ENCODE measurements around the gene GET3. TPM values are rescaled to one million over a fixed set of nuclear protein-coding genes. Genes with fewer than 3 reads are reported as not detected.
"Not testable (repeated sequence)": the region's sequence is repeated elsewhere in the genome, so short reads cannot be mapped to it uniquely, and the experiment has no call there.

Gene GET3
- total RNA-seq, 1 experiment from 2014 or later, result 210 TPM

GRCh38 chr19:12797607-12798006 is 60.3 kb downstream of the GET3 start:
- DNase-seq (ENCODE audit: low read depth); in situ Hi-C loops (cut with HindIII; ENCODE audit: low pct_unique_long_range_greater_than_20kb, low sequenced_read_pairs): not testable (repeated sequence)

Other genes starting within 250 kb of the GET3 start
- gene ZNF564, start 186.0 kb upstream of the GET3 start, total RNA-seq (2014; rRNA removed; shearing (Covaris generic); ENCODE audit: low replicate concordance), result 1.9 and 12.8 TPM in 2 replicates
- 6.7 and 9.1 TPM in 2 replicates for gene ZNF490, start 126.7 kb upstream of the GET3 start, total RNA-seq (2014; rRNA removed; shearing (Covaris generic); ENCODE audit: low replicate concordance)
- gene ZNF791, start 126.6 kb upstream of the GET3 start, total RNA-seq (2014; rRNA removed; shearing (Covaris generic); ENCODE audit: low replicate concordance), result 5.5 and 9.8 TPM in 2 replicates
- gene MAN2B1, start 70.8 kb upstream of the GET3 start, total RNA-seq (2014; rRNA removed; shearing (Covaris generic); ENCODE audit: low replicate concordance), result 72.5 and 82.9 TPM in 2 replicates
- gene WDR83, start 70.7 kb upstream of the GET3 start, total RNA-seq (2014; rRNA removed; shearing (Covaris generic); ENCODE audit: low replicate concordance), result 20.6 and 22.6 TPM in 2 replicates
- 93.6 and 111 TPM in 2 replicates for gene DHPS, start 55.6 kb upstream of the GET3 start, total RNA-seq (2014; rRNA removed; shearing (Covaris generic); ENCODE audit: low replicate concordance)
- gene GNG14, start 49.5 kb upstream of the GET3 start, total RNA-seq (2014; rRNA removed; shearing (Covaris generic); ENCODE audit: low replicate concordance), result not detected in 2 replicates
- gene FBXW9, start 40.9 kb upstream of the GET3 start, total RNA-seq (2014; rRNA removed; shearing (Covaris generic); ENCODE audit: low replicate concordance), result 43.4 and 44.8 TPM in 2 replicates
- 35.2 and 39.7 TPM in 2 replicates for gene TNPO2, start 13.6 kb upstream of the GET3 start, total RNA-seq (2014; rRNA removed; shearing (Covaris generic); ENCODE audit: low replicate concordance)
- 607 and 626 TPM in 2 replicates for gene TRIR, start 2.8 kb upstream of the GET3 start, total RNA-seq (2014; rRNA removed; shearing (Covaris generic); ENCODE audit: low replicate concordance)
- gene BEST2, start 14.3 kb downstream of the GET3 start, total RNA-seq (2014; rRNA removed; shearing (Covaris generic); ENCODE audit: low replicate concordance), result not detected in 2 replicates
- gene HOOK2, start 38.1 kb downstream of the GET3 start, total RNA-seq (2014; rRNA removed; shearing (Covaris generic); ENCODE audit: low replicate concordance), result 17.8 and 18.1 TPM in 2 replicates
- gene JUNB, start 54.0 kb downstream of the GET3 start, total RNA-seq (2014; rRNA removed; shearing (Covaris generic); ENCODE audit: low replicate concordance), result 63.3 and 74.5 TPM in 2 replicates
- not detected in 2 replicates for gene PRDX2, start 64.3 kb downstream of the GET3 start, total RNA-seq (2014; rRNA removed; shearing (Covaris generic); ENCODE audit: low replicate concordance)
- not detected in 2 replicates for gene THSD8, start 64.6 kb downstream of the GET3 start, total RNA-seq (2014; rRNA removed; shearing (Covaris generic); ENCODE audit: low replicate concordance)
- gene RNASEH2A, start 69.1 kb downstream of the GET3 start, total RNA-seq (2014; rRNA removed; shearing (Covaris generic); ENCODE audit: low replicate concordance), result 94.5 and 126 TPM in 2 replicates
- gene RTBDN, start 97.1 kb downstream of the GET3 start, total RNA-seq (2014; rRNA removed; shearing (Covaris generic); ENCODE audit: low replicate concordance), result not detected in 2 replicates
- 1.8 and 20.8 TPM in 2 replicates for gene MAST1, start 101.0 kb downstream of the GET3 start, total RNA-seq (2014; rRNA removed; shearing (Covaris generic); ENCODE audit: low replicate concordance)
- gene DNASE2, start 144.0 kb downstream of the GET3 start, total RNA-seq (2014; rRNA removed; shearing (Covaris generic); ENCODE audit: low replicate concordance), result 68.6 and 83.9 TPM in 2 replicates
- gene KLF1, start 149.7 kb downstream of the GET3 start, total RNA-seq (2014; rRNA removed; shearing (Covaris generic); ENCODE audit: low replicate concordance), result 3.5 TPM in 1 of 2 replicates, not detected in the other
- gene GCDH, start 153.7 kb downstream of the GET3 start, total RNA-seq (2014; rRNA removed; shearing (Covaris generic); ENCODE audit: low replicate concordance), result 38.0 and 66.1 TPM in 2 replicates
- 4.0 TPM in 2 replicates for gene SYCE2, start 181.8 kb downstream of the GET3 start, total RNA-seq (2014; rRNA removed; shearing (Covaris generic); ENCODE audit: low replicate concordance)
- 100 and 120 TPM in 2 replicates for gene FARSA, start 196.2 kb downstream of the GET3 start, total RNA-seq (2014; rRNA removed; shearing (Covaris generic); ENCODE audit: low replicate concordance)
- gene CALR, start 201.1 kb downstream of the GET3 start, total RNA-seq (2014; rRNA removed; shearing (Covaris generic); ENCODE audit: low replicate concordance), result 846 and 992 TPM in 2 replicates
- gene RAD23A, start 208.4 kb downstream of the GET3 start, total RNA-seq (2014; rRNA removed; shearing (Covaris generic); ENCODE audit: low replicate concordance), result 211 and 217 TPM in 2 replicates
- gene GADD45GIP1, start 219.7 kb downstream of the GET3 start, total RNA-seq (2014; rRNA removed; shearing (Covaris generic); ENCODE audit: low replicate concordance), result 102 and 117 TPM in 2 replicates
- not detected in 2 replicates for gene DAND5, start 232.1 kb downstream of the GET3 start, total RNA-seq (2014; rRNA removed; shearing (Covaris generic); ENCODE audit: low replicate concordance)

Data from Caki2 (cell line).